SK-N-DZ (cell line): ENCODE measurements around the gene OR52E5. TPM values are rescaled to one million over a fixed set of nuclear protein-coding genes. Genes with fewer than 3 reads are reported as not detected.

ENCODE experiments used
- DNase-seq: peaks from one replicate; pipeline ENCODE4 v3.0.0-alpha.2; 2015; ENCODE audit warnings: low spot score
- polyA plus RNA-seq, 2 experiments: library from polyadenylated mRNA; depleted of rRNA; stranded (reverse); fragments of >200 nt; gene quantifications; 2 replicates each; pipeline ENCODE4 v1.2.3, GENCODE V29; 2014

Gene OR52E5
- not detected in 2 replicates for polyA plus RNA-seq (2014; cell fraction: cytosol; rRNA removed)
- not detected in 2 replicates for polyA plus RNA-seq (2014; cell fraction: nucleus; rRNA removed)

DNA sequence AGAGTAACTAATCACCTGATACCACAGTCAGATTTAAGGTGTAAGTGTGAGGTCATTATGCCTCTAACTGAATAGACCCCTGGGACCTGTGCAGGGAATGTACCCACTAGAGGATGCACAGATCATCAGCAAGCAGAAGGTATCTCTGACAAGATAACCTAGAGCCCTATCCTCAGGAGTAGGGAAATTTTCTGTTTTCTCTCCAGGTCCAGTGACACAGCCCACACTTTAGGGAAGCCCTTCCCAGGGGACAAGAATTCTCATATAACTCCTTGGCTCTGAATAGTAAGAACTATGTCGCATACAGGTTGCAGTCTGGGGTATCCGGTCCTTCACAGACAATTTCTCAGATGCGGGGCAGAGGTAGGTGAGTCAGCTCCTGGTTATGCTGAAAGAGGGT, at the start of gene OR52E5:
OR52E5 (plus strand) TSS at position 301 of the 400 bp plus-strand sequence. CDS start 7,569 bp downstream, outside the sequence.
- no peak for DNase-seq

DNA sequence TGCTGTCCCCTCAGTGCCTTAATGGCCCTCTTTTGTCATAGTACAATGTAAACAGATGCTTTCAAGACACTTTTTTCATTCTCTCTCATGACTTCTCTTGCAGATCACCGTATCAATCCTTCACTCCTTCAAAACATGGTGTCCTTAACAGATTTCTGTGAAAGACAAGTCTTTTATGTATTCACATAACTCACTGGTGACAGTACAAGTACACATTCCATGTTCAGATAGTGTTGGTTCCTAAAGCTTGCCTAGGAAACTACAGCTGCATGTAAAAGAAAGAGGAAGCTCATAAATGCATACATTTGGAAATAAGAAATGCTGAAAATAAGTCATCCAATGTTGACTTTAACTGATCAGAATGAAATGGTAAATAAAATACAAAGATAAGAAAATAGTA, 46.3 kb upstream of the OR52E5 start:
- no peak for DNase-seq

DNA sequence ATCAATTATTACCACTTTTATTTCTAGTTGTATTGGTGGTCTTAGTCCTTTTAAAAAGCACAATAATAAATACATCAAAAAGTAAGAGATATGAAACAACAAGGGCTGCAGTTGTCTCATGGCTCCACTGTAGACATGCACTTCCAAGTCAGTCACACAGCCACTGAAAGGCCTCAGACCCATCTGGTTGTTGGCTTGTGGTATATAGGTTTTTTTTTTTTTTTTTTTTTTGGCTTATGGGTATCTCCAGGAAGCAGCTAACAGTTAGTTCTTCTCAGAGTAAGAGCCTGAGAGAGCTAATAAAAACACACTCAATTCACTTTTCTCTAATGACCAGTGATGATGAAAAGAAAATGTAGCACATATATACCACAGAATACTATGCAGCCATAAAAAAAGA, 45.3 kb upstream of the OR52E5 start:
- DNase-seq, result no peak

DNA sequence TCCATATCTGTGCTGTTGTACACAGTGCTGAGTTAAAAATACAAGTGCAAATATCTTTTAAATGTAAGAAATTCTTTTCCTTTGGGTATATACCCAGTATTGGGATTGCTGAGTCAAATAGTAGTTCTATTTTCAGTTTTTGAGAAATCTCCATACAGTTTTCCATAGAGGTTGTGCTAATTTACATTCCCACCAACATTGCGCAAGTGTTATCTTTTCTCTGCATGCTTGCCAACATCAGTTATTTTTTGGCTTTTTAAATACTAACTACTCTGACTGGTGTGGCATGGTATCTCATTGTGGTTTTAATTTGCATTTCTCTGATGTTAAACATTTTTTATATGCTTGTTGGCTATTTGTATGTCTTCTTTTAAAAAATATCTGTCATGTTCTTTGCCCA, 42.0 kb upstream of the OR52E5 start:
- no peak for DNase-seq

DNA sequence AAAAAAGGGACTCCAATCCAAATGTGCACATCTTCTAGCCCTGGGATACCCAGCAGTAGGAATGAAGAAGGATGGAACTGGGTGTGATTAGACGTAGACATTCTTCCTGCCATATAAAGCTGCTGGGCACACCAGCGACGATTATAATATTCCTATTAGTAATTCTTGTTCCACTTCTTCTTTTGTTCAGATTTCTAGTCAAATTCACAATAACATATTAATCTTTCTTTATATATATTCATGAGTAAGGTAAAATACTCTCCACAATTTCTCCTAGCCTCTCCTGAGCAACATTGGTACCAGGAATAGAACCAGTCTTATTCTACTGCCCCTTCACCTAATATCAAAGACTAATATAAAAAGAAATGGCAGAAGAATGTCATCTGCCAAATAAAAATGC, 35.4 kb upstream of the OR52E5 start, which contains the start of gene OR52E8:
OR52E8 (minus strand) TSS at position 101 of the 400 bp plus-strand sequence; CDS start at position 101, 0 bp downstream.
- DNase-seq, result no peak

DNA sequence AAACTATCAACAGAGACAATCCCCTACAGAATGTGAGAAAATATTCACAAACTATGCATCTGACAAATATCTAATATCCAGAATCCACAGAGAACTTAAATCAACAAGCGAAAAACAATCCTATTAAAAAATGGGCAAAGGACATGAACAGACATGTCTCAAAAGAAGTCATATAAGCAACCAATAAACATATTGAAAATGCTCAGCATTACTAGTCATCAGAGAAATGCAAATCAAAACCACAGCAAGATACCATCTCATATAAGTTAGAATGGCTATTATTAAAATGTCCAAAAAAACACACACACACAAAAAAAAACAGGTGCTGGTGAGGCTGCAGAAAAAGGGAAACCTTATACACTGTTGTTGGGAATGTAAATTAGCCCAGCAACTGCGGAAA, 27.2 kb upstream of the OR52E5 start:
- no peak for DNase-seq

DNA sequence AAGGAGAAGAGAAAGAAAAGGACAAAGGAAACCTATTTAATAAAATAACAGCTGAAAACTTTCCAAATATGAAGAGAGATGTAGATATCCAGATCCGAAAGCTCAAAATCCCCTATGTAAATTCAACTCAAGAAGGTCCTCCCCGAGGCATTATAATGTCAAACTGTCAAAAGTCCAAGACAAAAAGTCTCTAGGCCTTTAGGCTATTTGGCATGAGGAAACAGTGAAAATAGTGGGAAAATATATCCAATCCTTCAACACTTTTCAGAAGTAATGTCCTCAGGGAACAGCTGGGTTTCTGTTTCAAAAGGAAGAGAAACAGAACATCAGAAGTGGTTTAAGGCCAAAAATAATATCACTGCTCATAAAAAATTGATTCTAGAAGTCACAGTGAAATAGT, 14.4 kb upstream of the OR52E5 start:
- no peak for DNase-seq

DNA sequence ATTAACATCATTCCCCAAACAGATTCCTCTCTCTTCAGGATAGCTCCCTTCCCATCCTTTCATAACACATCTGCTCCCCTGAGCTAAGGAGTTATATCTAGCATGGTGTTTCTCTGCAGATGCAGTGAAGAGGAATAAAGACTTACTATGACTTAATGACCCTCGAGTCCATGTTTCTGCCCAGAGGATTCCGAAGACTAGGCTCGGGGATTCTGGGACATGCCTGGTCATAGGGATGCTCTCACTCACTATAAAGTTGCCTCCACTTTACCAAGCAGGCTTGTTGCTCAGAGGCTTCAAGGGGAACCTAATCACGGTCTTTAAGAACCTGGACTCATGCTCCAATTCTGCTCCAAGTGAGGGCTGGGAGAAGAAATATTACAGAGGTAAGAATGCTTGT, 12.7 kb upstream of the OR52E5 start, which contains the start of gene OR52E4:
OR52E4 (plus strand) TSS at position 301 of the 400 bp plus-strand sequence. CDS start 3,664 bp downstream, outside the sequence.
- no peak for DNase-seq

DNA sequence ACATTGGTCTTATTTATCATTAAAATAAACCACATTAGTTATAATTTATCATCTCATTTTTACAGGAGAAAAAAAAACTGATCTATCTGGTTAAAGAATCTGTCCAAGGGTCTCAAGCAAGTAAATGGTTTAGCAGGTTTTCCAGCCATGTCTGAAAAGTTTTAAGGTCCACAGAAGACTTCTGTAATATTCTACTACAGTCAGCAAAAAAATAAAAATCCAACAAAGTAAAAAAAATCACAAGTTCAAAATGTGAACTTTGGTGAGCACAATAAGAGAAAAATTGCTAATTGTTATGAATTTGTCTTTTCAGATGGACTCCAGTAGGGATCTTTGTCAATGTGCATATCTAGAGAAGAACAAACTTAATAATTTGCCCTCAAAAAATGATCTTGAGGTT, 11.3 kb upstream of the OR52E5 start:
- no peak for DNase-seq

DNA sequence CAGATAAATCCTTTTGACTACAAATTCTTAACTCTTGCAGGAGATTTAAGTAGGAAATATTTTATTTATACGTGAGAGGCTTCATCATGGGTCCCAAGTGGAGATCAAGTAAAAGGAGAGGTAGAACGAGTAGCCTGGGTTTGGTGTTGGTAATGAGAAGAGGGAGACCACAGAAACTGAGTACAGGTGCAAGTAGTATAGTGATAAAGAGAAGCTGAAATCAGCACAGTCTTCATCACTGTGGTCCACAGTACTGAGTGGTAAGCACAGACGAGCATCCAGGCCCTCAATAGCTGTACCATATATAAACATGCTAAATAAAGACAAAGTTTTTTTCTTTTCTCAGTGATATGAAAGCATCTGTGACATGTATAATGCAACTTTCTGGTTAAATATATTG, 5.8 kb upstream of the OR52E5 start:
- no peak for DNase-seq

DNA sequence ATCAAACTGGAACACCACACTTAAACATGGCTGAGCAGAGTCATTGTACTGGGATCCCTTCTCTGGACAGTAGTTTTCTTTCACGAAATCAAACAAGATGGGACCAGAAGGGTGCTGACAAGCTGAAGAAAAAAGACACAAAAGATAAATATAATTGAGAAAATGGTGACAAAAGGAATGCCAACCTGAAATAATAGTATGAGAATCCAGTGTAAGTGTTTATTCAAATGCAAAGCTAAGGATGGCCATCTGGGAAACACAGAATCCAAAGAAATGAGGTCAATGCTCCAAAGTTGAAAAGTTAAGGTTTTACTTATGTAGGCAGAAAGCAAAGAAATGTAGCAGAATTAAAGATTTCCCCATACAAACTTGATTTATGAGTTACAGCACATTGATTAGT, 5.3 kb upstream of the OR52E5 start:
- no peak for DNase-seq

DNA sequence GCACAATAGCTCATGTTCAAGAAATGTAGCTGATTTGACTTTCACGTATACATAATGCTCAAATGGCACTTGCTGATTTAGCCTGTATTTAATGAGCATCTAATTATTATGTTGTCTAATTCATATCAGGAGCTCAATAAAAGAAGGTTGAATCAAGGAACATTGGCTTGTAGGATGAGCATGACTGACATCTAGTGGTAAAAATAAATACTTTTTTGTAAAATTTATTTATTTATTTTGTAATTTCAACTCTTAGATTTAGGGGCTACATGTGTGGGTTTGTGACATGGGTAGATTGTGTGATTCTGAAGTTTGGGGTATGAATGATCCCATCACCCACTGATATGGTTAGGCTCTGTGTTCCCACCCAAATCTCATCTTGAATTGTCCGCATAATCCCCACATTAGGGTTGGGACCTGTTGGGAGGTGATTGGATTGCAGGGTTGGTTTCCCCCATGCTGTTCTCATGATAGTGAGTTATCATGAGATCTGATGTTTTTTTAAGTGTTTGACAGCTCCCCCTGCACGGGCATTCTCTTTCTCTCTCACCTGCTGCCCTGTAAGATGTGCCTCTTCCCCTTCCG, 1.7 kb upstream of the OR52E5 start:
- DNase-seq, result no peak

DNA sequence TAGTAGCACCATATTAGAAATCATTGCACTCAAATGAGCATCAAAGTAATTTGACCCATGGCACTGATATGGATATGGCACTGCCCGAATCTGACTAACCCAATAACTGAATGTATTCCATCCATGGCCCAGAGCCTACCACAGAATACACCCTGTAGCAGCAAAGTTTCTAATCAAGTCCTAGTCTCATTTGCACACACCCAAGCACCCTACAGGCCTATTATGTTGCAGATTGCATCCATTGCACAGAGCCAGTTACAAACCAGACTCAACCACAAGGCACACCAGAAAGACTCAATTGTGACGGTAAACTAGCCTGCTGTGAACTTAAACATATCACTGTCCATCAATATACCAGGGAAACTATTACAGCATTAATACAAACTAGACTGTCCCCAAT, 6.5 kb downstream of the OR52E5 start:
- no peak for DNase-seq

DNA sequence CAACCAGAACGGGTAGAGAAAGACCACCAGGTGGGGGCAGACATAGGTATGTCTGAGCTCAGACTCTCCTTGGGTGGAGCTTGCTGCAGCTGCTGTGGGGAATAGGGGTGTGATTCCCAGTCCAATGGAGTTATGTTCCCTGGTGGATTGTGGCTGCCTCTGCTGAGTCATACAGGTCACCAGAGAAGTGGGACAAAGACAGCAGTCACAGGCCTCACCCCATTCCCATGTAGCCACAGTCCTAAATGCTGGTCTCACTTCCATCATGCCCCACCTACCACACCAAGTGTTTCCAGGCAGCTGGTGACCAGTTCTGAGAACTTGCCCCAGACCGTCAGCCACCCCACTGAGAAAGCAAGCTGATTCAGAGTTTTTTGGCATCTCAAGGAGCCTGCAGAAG, 17.5 kb downstream of the OR52E5 start:
- no peak for DNase-seq

DNA sequence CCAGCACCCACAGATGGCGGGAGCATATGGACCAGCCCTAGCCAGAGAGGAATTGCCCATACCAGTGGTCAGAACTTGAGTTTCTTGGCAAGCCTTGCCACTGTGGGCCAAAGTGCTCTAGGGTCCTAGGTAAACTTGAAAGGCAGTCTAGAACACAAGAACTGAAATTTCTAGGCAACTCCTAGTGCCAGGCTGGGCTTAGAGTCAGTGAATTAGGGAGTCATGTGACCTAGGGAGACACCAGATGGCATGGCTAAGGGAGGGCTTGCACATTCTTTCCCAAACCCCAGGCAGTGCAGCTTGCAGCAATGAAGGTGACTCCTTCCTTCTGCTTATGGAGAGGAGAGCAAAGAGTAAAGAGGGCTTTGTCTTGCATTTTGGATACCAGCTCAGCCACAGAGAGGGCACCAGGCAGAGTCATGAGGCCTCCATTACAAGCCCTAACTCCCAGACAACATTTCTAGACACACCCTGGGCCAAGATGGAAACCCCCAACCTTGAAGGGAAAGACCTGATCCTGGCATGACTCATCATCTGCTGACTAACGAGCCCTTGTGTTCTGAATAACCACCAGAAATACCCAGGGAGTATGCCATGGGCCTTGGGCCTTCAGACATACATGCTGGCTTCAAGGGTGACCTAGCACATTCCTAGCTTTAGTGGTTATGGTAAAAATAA, 29.9 kb downstream of the OR52E5 start:
- no peak for DNase-seq

DNA sequence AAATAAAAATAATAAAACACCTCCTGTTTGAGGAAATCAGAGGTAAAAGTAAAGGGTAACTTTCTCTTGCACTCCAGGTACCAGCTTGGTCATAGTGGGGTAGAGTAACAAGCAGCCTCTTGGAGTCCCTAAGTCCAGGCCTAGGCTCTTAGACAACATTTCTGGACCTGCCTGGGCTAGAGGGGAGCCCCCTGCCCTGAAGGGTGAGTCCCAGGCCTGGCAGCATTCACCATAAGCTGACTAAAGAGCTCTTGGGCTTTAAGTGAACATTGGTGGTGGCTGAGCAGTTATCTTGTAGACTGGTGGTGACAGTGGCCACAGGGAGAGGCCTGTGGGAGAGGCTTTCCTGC, 30.4 kb downstream of the OR52E5 start:
- no peak for DNase-seq

DNA sequence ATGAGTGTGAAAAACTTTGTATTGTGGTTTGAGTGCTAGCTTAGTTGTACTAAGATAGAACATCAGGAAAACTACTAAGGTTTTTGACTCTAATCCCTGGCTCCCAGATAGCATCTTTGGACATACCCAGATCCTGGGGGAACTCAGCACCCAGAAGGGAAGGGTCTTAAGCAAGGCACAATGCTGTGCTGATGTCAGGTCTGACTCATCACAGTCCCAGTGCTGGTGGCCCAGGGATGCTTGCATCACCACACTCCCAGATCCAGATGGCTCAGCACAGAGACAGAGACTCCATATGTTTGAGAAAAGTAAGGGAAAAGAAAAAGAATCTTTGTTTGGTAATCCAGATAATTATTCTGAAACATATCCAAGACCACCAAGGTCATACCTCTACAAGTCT, 30.8 kb downstream of the OR52E5 start:
- no peak for DNase-seq

DNA sequence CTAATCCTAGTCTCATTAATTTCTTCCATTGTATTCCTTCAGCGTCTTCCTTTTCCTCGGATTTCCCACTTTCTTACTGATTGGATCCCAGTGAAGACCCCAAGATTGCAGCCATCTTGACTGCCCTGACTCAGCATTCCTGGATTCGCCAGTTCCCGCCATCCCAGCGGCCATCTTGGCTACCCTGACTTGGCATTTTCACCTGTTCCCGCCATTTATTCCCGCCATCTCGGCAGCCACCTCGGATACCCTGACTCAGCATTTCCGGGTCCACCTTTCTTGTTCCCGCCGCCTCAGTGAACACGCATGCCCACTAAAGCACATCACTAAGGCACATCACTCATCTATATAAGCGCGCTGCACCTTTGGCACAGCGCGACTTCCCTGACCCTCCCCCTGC, 35.3 kb downstream of the OR52E5 start:
- DNase-seq, result no peak

DNA sequence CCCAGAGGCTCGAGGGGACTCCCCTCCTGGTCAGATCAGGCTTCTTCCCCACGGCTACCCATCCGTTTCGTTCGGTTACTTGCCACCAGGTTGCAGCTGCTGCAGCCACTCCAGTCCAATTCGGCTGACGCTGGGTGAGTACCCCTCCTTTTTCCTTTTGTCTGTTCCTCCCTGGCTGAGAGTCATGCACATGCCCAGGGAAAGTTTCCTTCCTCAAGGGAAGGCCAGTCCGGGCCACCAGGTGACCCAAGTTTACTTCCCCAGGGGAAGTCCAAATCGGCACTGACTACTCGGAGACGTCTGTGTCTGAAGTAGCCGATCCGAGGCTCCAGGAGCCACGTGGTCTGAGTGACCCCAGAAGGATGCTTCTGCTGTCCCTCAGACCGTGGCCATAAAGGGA, 35.8 kb downstream of the OR52E5 start:
- DNase-seq, result no peak

DNA sequence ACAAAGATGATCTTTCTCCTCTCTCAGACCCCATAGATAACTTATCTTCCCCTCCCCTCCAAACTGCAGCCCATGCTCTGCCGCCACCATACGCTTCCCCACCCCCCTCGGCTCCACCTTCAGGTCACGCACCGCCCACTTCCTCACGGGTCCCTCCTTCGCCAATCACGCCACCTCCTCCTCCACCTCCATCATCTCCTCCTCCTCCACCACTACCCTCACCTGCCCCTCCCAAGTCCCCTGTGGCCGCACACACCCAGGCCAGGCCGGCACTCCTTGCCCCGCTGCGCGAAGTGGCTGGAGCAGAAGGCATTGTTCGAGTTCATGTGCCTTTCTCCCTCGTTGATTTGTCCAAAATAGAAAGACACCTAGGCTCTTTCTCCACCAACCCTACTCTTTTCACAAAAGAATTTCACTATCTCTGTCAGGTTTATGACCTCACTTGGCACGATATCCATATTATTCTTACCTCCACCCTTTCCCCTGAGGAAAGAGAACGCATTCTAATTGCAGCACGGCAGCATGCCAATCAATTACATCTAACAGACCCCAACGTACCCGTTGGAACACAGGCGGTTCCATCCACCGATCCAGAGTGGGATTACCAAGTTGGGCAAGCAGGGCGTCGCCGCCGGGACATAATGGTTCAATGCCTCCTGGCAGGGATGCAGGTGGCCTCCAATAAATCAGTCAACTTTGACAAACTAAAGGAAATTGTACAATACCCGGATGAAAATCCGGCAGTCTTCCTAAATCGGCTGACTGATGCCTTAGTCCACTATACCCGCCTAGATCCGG, 36.8 kb downstream of the OR52E5 start:
- no peak for DNase-seq

DNA sequence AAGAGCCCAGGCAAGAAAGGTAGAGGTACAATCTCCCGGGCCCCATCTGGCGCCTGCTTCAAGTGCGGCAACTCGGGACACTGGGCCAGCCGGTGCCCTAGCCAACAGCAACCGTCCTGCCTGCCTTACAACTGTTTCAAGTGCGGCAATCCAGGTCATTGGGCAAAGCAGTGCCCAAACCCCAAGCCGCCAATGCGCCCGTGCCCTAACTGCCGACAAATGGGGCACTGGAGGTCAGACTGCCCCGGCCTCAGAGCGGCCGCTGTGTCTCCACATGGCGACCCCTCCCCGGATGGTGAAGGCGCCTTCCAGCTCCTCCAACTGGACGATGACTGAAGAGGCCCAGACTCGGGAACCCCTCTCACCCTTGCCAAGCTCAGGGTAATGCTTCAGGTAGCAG, 37.6 kb downstream of the OR52E5 start:
- no peak for DNase-seq

DNA sequence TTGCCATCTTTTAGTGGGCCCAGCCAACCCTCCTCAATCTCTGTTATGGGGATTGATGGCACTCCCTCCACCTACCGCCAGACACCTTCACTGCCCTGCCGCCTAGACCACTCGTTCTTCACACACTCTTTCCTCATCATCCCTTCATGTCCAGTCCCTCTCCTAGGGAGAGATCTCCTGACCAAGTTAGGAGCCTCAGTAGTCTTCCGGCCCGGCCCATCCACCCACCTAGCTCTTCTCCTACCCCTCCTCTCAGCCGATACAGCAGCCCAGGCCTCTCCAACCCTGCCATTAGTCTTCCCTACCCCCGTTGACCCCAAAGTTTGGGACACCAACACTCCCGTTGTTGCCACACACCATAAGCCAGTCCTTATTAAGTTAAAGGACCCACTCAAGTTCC, 38.1 kb downstream of the OR52E5 start:
- no peak for DNase-seq

DNA sequence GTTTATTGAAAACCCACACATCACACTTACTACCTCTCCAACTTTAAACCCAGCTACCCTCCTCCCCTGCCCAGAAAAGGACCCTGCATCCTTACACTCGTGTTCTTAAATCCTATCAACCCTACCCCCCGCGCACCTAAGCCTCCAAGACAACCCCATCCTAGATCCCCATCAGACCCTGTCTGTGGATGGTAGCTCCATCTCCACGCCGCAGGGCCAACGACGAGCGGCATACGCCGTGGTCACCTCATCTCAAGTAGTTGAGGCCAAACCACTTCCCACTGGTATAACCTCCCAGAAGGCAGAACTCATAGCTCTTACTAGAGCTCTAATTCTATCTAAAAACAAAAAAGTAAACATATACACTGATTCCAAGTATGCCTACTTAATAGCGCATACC, 39.7 kb downstream of the OR52E5 start:
- DNase-seq, result no peak
